Keratinocyte (primary cell): ENCODE data around the gene SLC39A11. TPM values are rescaled to one million over a fixed set of nuclear protein-coding genes. Genes with fewer than 3 reads are reported as not detected.

Experiments used
- DNase-seq: peaks from one replicate; pipeline ENCODE4 v3.0.0-alpha.2; 2011; ENCODE audit warnings: low read depth, missing footprints, low spot score
- FAIRE-seq: peaks from 2 replicates; lab custom pipeline; 2011; peaks lifted over from hg19 to GRCh38; lab: Jason Lieb, UNC
- H2AFZ ChIP-seq: 2 replicates; pipeline ENCODE4 v1.6.0; 2012; ENCODE audit warnings: low read length, control low read depth, inconsistent platforms; ENCODE audit not compliant: control insufficient read depth
- H3K27ac ChIP-seq: 2 replicates; pipeline ENCODE4 v1.5.1; 2011; ENCODE audit warnings: low read length; ENCODE audit not compliant: control insufficient read depth, insufficient read depth
- H3K27me3 ChIP-seq: 3 replicates; pipeline ENCODE4 v1.6.0; 2011; ENCODE audit warnings: low read length; ENCODE audit not compliant: control insufficient read depth, insufficient read depth; ENCODE audit errors: extremely low read depth
- H3K36me3 ChIP-seq, 2 experiments: 2 replicates in 1 of 2; 3 replicates in 1 of 2; pipeline ENCODE4 v1.5.1; 2011; ENCODE audit warnings: low read length in 2 of 2, mild to moderate bottlenecking in 1 of 2; ENCODE audit not compliant: control insufficient read depth in 2 of 2, insufficient read depth in 2 of 2; ENCODE audit errors: extremely low read depth in 1 of 2
- H3K4me1 ChIP-seq: 3 replicates; pipeline ENCODE4 v1.5.1; 2011; ENCODE audit warnings: low read length; ENCODE audit not compliant: control insufficient read depth, insufficient read depth; ENCODE audit errors: extremely low read depth
- H3K4me2 ChIP-seq: 3 replicates; pipeline ENCODE4 v1.6.0; 2011; ENCODE audit warnings: low read depth, low read length; ENCODE audit not compliant: control insufficient read depth, insufficient read depth; ENCODE audit errors: extremely low read depth
- H3K4me3 ChIP-seq, 3 experiments: fragments of 200-600 bp in 1 of 3; sonication (generic) in 1 of 3; 2 replicates in 2 of 3; 3 replicates in 1 of 3; pipeline ENCODE4 v1.5.1; 2011 to 2016; ENCODE audit warnings: low read length in 3 of 3, mild to moderate bottlenecking in 3 of 3, control low read depth in 2 of 3, inconsistent platforms in 1 of 3, low read depth in 1 of 3, mixed read lengths in 1 of 3, mixed run types in 1 of 3, moderate library complexity in 1 of 3; ENCODE audit not compliant: control insufficient read depth in 2 of 3, insufficient read depth in 2 of 3; ENCODE audit errors: extremely low read depth in 1 of 3
- H3K79me2 ChIP-seq: 2 replicates; pipeline ENCODE4 v1.6.0; 2012; ENCODE audit warnings: low read length; ENCODE audit not compliant: control insufficient read depth, insufficient read depth
- H3K9ac ChIP-seq: 3 replicates; pipeline ENCODE4 v1.6.0; 2011; ENCODE audit warnings: low read length; ENCODE audit not compliant: control insufficient read depth, insufficient read depth; ENCODE audit errors: extremely low read depth
- H3K9me1 ChIP-seq: 3 replicates; pipeline ENCODE4 v1.6.0; 2011; ENCODE audit warnings: low read length; ENCODE audit not compliant: control insufficient read depth, insufficient read depth; ENCODE audit errors: extremely low read depth
- H3K9me3 ChIP-seq: 2 replicates; pipeline ENCODE4 v1.5.1; 2012; ENCODE audit warnings: low read depth, low read length; ENCODE audit not compliant: control insufficient read depth
- H4K20me1 ChIP-seq: 3 replicates; pipeline ENCODE4 v1.6.0; 2011; ENCODE audit warnings: low read length; ENCODE audit not compliant: control insufficient read depth, insufficient read depth; ENCODE audit errors: extremely low read depth
- EZH2 ChIP-seq: IDR thresholded peaks from one replicate; pipeline ENCODE4 v1.6.1; 2012; ENCODE audit warnings: inconsistent platforms, mild to moderate bottlenecking, low read length, moderate library complexity
- dilution Hi-C: fragments of 300-500 bp; cut with MboI; formaldehyde crosslinking; loops from one replicate; pipeline ENCODE4 v1.7.0; 2020; ENCODE audit warnings: low sequenced_read_pairs; ENCODE audit not compliant: extremely low pct_ligation_motif_present
- polyA plus RNA-seq, 5 experiments: library from polyadenylated mRNA; depleted of rRNA in 3 of 5; stranded (reverse) in 3 of 5; stranded (forward) in 1 of 5; unstranded in 1 of 5; fragments of >200 nt; gene quantifications; 1 replicate in 1 of 5; 2 replicates in 3 of 5; 3 replicates in 1 of 5; pipeline versions ENCODE4 v1.2.1 to v1.2.3, GENCODE V29; 2011 to 2012; ENCODE audit warnings: missing spikeins in 2 of 5, low read depth in 1 of 5, low replicate concordance in 1 of 5
- TF ChIP-seq, protein P1 (sequence below), 3 experiments: IDR thresholded peaks in 1 of 3; conservative IDR thresholded peaks in 1 of 3; optimal IDR thresholded peaks in 1 of 3; 2 replicates in 2 of 3; 3 replicates in 1 of 3; pipeline versions ENCODE3 to v1.5.1; 2011; ENCODE audit warnings: low read length in 3 of 3, mild to moderate bottlenecking in 3 of 3, moderate library complexity in 2 of 3, control low read depth in 1 of 3, inconsistent platforms in 1 of 3; ENCODE audit not compliant: insufficient read depth in 2 of 3; ENCODE audit errors: extremely low read depth in 1 of 3

The SLC39A11 gene
- polyA plus RNA-seq, 1 donor (not counting 4 experiments of a cell fraction or from before 2014, with no cell fraction given) = 11.5 TPM

DNA sequence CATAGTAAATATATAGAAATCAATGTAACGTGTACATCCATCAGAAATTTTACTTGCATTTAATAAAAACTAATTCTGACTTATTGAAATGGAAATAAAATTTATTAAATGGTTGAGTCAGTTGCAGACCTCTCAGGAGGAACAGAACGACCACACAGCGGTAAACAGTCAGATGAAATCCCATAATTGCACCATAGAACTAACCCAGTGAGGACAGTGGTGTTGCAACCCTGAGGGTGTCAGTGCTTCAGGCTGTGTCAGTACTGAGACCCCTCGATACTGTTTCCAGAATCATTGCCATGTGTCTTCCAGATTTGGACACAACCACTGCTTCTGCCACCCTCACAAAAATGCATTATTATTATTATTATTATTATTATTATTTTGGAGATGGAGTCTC is 43.3 kb upstream of the SLC39A11 start:
- Histone ChIP-seq H3K27me3 (no peaks in the 10 kb centered on the region), H3K27ac (no peak overlapping the region), H3K9ac (no peak overlapping the region), H3K9me3 (no peaks in the 10 kb centered on the region), H3K9me1 (no peaks in the 10 kb centered on the region), H3K4me2 (no peak overlapping the region), H3K36me3 (no peaks in the 10 kb centered on the region), H3K4me1 (no peaks in the 10 kb centered on the region), H3K4me3 (no peak overlapping the region), H4K20me1 (no peaks in the 10 kb centered on the region), H3K79me2 (no peaks in the 10 kb centered on the region), H2AFZ (no peak overlapping the region)
- TF ChIP-seq, protein P1, sequence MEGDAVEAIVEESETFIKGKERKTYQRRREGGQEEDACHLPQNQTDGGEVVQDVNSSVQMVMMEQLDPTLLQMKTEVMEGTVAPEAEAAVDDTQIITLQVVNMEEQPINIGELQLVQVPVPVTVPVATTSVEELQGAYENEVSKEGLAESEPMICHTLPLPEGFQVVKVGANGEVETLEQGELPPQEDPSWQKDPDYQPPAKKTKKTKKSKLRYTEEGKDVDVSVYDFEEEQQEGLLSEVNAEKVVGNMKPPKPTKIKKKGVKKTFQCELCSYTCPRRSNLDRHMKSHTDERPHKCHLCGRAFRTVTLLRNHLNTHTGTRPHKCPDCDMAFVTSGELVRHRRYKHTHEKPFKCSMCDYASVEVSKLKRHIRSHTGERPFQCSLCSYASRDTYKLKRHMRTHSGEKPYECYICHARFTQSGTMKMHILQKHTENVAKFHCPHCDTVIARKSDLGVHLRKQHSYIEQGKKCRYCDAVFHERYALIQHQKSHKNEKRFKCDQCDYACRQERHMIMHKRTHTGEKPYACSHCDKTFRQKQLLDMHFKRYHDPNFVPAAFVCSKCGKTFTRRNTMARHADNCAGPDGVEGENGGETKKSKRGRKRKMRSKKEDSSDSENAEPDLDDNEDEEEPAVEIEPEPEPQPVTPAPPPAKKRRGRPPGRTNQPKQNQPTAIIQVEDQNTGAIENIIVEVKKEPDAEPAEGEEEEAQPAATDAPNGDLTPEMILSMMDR (optimal IDR thresholded peaks at IDR 0.05 in 1 of 3, IDR thresholded peaks at IDR 0.05 in 1 of 3, conservative IDR thresholded peaks at IDR 0.05 in 1 of 3; ENCODE audit: extremely low read depth in 1 of 3, insufficient read depth in 2 of 3, low read length in 3 of 3) = no peak
- TF ChIP-seq EZH2 = no peak
- FAIRE-seq (no peak), DNase-seq (no peak)
- dilution Hi-C loops = no loop called here

DNA sequence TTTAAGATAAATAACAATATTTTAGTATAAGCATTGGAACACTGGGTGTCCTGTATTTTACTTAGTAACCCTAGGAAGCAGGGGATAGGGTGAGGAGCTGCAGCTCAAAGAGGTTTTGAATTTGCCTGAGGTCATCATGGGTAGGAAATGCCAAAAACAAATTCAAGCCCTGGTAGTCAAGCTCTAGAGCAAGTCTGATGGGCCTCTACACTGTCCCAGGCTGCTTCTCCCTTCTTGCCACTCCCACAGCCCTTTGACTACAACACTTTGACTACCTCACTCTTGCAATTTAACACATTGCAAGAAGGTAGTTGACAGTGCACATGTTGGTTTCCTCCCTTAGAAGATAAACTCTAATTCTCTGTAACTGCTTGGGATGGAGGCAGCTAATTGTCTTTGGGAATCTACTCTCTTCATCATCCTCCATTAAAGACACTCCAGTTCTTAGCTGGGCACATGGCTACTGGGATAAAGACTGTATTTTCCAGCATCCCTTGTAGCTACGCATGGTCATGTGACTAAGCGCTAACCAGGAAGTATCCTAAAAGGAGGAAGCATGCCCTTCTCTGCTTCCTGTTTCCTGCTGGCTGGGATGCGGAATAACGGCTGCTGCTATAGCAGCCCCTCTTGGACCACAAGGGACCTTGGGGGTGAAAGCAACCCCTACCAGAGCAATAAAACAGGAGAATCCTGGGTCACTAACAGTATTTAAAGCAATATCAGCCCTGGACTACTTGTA is 41.6 kb upstream of the SLC39A11 start:
- no peaks in the 10 kb centered on the region for H3K27me3 ChIP-seq
- dilution Hi-C loops = no loop called here
- FAIRE-seq (no peak), DNase-seq (no peak)
- no peaks in the 10 kb centered on the region for H3K9me3 ChIP-seq
- no peak overlapping the region for H3K9ac ChIP-seq
- no peaks in the 10 kb centered on the region for H4K20me1 ChIP-seq
- no peaks in the 10 kb centered on the region for H3K9me1 ChIP-seq
- TF ChIP-seq EZH2 = no peak
- TF ChIP-seq, protein P1 (optimal IDR thresholded peaks at IDR 0.05 in 1 of 3, IDR thresholded peaks at IDR 0.05 in 1 of 3, conservative IDR thresholded peaks at IDR 0.05 in 1 of 3; ENCODE audit: extremely low read depth in 1 of 3, insufficient read depth in 2 of 3, low read length in 3 of 3) = no peak
- no peak overlapping the region for H2AFZ ChIP-seq
- no peaks in the 10 kb centered on the region for H3K4me1 ChIP-seq
- no peaks in the 10 kb centered on the region for H3K36me3 ChIP-seq
- no peak overlapping the region for H3K4me2 ChIP-seq
- H3K4me3 ChIP-seq = no peak overlapping the region
- no peak overlapping the region for H3K27ac ChIP-seq
- H3K79me2 ChIP-seq = no peaks in the 10 kb centered on the region
